ENCODE results near the gene EIF4A2.
"Not testable (repeated sequence)": the region's sequence is repeated elsewhere in the genome, so short reads cannot be mapped to it uniquely, and the experiment has no call there.

EIF4A2 gene

DNA sequence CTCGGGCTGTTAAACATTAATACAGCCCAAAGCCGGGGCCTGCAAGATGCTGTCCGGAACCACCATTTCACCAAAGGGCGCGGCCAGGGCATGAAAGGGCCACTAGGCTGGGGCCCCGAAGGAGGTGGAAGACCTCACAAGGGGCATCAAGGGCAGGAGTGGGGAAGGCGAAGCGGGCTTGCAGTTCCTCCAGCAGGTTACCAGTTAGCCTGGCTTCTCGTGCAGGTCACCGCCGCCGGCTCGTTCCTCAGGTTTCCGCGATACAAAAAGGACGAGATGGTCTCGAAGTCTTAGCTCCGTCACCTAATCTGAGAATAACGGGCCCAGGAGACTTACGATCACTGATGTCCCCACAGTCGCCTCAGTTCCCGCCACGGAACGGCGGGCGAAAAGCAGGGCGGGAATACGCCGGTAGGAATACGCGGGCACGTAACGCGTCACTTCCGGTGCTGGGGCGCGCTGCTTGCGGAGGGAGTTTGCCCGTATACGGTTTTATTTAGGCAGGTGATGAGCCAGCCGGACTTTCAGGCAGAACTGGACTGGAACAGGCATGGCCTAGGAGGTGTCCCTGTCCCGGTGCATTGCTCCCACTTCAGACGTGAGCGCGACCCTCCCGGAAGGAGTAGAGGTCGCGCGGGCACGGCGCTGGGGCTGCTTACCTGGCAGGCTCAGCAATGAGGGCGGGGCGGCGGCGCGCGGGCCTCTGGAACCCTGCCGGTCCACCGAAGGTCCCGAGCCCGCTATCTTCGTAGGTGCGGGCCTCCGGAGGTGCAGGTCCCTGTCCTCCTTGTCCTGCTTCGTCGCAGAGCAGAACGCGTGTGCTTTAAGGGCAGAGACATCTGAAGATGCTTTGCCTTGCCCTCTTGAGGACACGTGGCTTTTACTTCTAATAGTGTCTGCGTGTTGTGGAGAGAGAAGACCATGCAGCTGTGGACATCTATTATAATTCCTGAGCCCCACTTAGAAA, 23.0 kb downstream of the EIF4A2 start, which contains the start of gene RFC4:
Gene RFC4 (minus strand): TSS at position 394 of the 967 bp plus-strand sequence. CDS start 1,769 bp downstream, outside the sequence.
- Histone ChIP-seq H3K36me3 (ENCODE audit: control insufficient read depth in 1 of 2, insufficient read depth in 2 of 2, low read length in 2 of 2) (peaks cover 0 to 7% of the 10 kb centered on the region in 2 donors), H3K27ac (ENCODE audit: low read length) (peak within 1 kb of the TSS; percentile 80), H3K27me3 (ENCODE audit: low read depth, low read length) (no peaks in the 10 kb centered on the region), H3K4me1 (ENCODE audit: control insufficient read depth in 1 of 2, insufficient read depth in 2 of 2, low read length in 2 of 2) (peaks cover 9 to 12% of the 10 kb centered on the region in 2 donors), H3K4me3 (ENCODE audit: low read depth in 1 of 2, low read length in 2 of 2) (peak within 1 kb of the TSS; percentile 78 to 87), H3K9me3 (ENCODE audit: control insufficient read depth in 1 of 2, low read length in 2 of 2) (no peaks in the 10 kb centered on the region)

GRCh38 chr3:186807231-186807630, 23.9 kb downstream of the EIF4A2 start:
- Histone ChIP-seq H3K27me3 (ENCODE audit: low read depth, low read length) (no peaks in the 10 kb centered on the region), H3K27ac (ENCODE audit: low read length) (peak overlapping the region; percentile 80), H3K4me3 (ENCODE audit: low read depth in 1 of 2, low read length in 2 of 2) (peak overlapping the region; percentile 78 to 87), H3K4me1 (ENCODE audit: control insufficient read depth in 1 of 2, insufficient read depth in 2 of 2, low read length in 2 of 2) (peaks cover 9 to 12% of the 10 kb centered on the region in 2 donors), H3K9me3 (ENCODE audit: control insufficient read depth in 1 of 2, low read length in 2 of 2) (no peaks in the 10 kb centered on the region), H3K36me3 (ENCODE audit: control insufficient read depth in 1 of 2, insufficient read depth in 2 of 2, low read length in 2 of 2) (peaks cover 0 to 7% of the 10 kb centered on the region in 2 donors)

DNA sequence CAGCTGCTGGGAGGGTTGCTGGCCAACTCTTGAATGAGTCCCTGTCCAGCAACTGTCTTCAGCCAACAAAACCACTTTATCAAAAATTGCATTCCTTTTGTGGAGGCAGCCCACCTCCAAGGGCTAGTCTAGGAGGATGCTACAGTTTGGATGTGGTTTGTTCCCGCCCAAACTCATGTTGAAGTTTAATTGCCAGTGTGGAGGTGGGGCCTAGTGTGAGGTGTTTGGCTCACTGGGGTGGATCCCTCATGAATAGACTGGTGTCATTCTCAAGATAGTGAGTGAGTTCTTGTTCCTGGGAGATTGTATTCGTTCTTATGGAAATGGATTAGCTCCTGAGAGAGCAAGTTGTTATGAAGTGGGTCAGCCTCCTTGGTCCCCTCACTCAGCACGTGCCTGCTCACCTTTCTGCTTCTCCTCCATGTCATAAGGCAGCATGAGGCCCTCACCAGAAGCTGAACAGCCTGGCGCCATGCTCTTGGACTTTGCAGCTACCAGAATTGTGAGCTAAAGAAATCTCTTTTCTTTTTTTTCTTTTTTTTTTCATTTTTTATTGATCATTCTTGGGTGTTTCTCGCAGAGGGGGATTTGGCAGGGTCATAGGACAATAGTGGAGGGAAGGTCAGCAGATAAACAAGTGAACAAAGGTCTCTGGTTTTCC, 27.1 kb downstream of the EIF4A2 start:
- Histone ChIP-seq H3K9me3 (ENCODE audit: control insufficient read depth in 1 of 2, low read length in 2 of 2) (no peaks in the 10 kb centered on the region), H3K36me3 (ENCODE audit: control insufficient read depth in 1 of 2, insufficient read depth in 2 of 2, low read length in 2 of 2) (no peaks in the 10 kb centered on the region), H3K4me3 (ENCODE audit: low read depth in 1 of 2, low read length in 2 of 2) (no peak overlapping the region), H3K27me3 (ENCODE audit: low read depth, low read length) (no peaks in the 10 kb centered on the region), H3K4me1 (ENCODE audit: control insufficient read depth in 1 of 2, insufficient read depth in 2 of 2, low read length in 2 of 2) (peaks cover 4 to 10% of the 10 kb centered on the region in 2 donors), H3K27ac (ENCODE audit: low read length) (no peak overlapping the region)

- H3K4me3 ChIP-seq (ENCODE audit: low read depth in 1 of 2, low read length in 2 of 2); H3K36me3 ChIP-seq (ENCODE audit: control insufficient read depth in 1 of 2, insufficient read depth in 2 of 2, low read length in 2 of 2); H3K27me3 ChIP-seq (ENCODE audit: low read depth, low read length); H3K27ac ChIP-seq (ENCODE audit: low read length); H3K9me3 ChIP-seq (ENCODE audit: control insufficient read depth in 1 of 2, low read length in 2 of 2); H3K4me1 ChIP-seq (ENCODE audit: control insufficient read depth in 1 of 2, insufficient read depth in 2 of 2, low read length in 2 of 2): not testable (repeated sequence)
Observed at GRCh38 chr3:186811313-186811712, 27.9 kb downstream of the EIF4A2 start.

DNA sequence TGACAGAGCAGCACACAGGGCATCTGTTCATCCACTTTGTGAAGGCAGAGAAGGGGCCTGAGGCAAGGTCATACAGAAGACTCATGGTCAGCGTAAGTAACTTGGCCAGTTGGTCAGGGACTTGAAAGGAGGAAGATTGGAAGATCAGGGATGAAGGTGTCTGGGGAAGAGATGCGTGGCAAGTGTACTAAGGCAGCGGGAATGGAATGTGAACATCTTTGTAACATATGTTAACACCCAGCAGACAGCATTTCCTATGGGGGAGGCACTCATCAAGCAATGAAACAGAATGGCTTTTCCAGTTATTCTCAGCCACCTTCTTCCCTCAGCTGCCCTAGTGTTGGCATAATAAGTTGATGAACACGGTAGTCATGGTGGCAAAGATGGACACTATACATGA, 30.7 kb downstream of the EIF4A2 start:
- H3K9me3 ChIP-seq (ENCODE audit: control insufficient read depth in 1 of 2, low read length in 2 of 2): no peaks in the 10 kb centered on the region
- no peaks in the 10 kb centered on the region for H3K36me3 ChIP-seq (ENCODE audit: control insufficient read depth in 1 of 2, insufficient read depth in 2 of 2, low read length in 2 of 2)
- H3K27me3 ChIP-seq (ENCODE audit: low read depth, low read length): no peaks in the 10 kb centered on the region
- no peaks in the 10 kb centered on the region for H3K4me1 ChIP-seq (ENCODE audit: control insufficient read depth in 1 of 2, insufficient read depth in 2 of 2, low read length in 2 of 2)
- no peak overlapping the region for H3K4me3 ChIP-seq (ENCODE audit: low read depth in 1 of 2, low read length in 2 of 2)
- H3K27ac ChIP-seq (ENCODE audit: low read length): no peak overlapping the region

DNA sequence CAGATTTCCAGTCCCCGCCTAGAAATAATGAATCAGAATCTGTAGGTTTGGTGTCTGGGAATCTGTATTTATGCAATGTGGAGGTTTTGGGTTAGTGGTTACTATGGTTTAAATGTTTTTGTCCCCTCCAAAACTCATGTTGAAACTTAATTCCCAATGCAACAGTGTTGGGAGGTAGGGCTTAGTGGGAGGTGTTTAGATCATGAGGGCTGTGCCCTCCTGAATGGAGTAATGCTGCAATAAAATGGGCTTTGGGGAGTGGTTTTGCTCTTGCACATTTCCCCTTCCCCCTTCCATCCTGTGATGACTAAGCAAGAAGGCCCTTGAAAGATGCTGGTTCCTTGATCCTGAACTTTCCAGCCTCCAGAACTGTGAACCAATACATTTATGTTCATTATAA, 32.1 kb downstream of the EIF4A2 start:
- no peaks in the 10 kb centered on the region for H3K36me3 ChIP-seq (ENCODE audit: control insufficient read depth in 1 of 2, insufficient read depth in 2 of 2, low read length in 2 of 2)
- no peak overlapping the region for H3K27ac ChIP-seq (ENCODE audit: low read length)
- no peaks in the 10 kb centered on the region for H3K4me1 ChIP-seq (ENCODE audit: control insufficient read depth in 1 of 2, insufficient read depth in 2 of 2, low read length in 2 of 2)
- no peak overlapping the region for H3K4me3 ChIP-seq (ENCODE audit: low read depth in 1 of 2, low read length in 2 of 2)
- H3K9me3 ChIP-seq (ENCODE audit: control insufficient read depth in 1 of 2, low read length in 2 of 2): no peaks in the 10 kb centered on the region
- no peaks in the 10 kb centered on the region for H3K27me3 ChIP-seq (ENCODE audit: low read depth, low read length)

- H3K9me3 ChIP-seq (ENCODE audit: control insufficient read depth in 1 of 2, low read length in 2 of 2): no peaks in the 10 kb centered on the region
- no peaks in the 10 kb centered on the region for H3K4me1 ChIP-seq (ENCODE audit: control insufficient read depth in 1 of 2, insufficient read depth in 2 of 2, low read length in 2 of 2)
- H3K27ac ChIP-seq (ENCODE audit: low read length): no peak overlapping the region
- H3K36me3 ChIP-seq (ENCODE audit: control insufficient read depth in 1 of 2, insufficient read depth in 2 of 2, low read length in 2 of 2): no peaks in the 10 kb centered on the region
- H3K4me3 ChIP-seq (ENCODE audit: low read depth in 1 of 2, low read length in 2 of 2): no peak overlapping the region
- H3K27me3 ChIP-seq (ENCODE audit: low read depth, low read length): no peaks in the 10 kb centered on the region
Observed at GRCh38 chr3:186818516-186818915, 35.1 kb downstream of the EIF4A2 start.

DNA sequence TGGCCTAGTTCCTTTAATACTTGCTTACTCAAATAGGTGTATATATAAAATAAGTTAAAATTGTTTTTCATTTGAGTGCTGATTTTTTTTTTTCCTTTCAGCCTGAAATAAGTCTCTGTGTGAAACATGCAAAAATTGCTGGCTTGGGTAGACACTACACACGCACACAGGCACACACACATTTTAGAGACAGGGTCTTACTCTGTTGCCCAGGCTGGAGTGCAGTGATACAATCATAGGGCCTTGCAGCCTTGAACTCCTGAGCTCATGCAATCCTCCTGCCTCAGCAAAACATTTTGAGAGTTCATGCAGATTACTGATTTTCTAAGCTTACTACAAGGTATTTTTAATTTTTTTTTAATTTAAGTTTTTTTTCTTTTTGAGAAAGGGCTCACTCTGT, 35.6 kb downstream of the EIF4A2 start:
- no peaks in the 10 kb centered on the region for H3K36me3 ChIP-seq (ENCODE audit: control insufficient read depth in 1 of 2, insufficient read depth in 2 of 2, low read length in 2 of 2)
- no peaks in the 10 kb centered on the region for H3K4me1 ChIP-seq (ENCODE audit: control insufficient read depth in 1 of 2, insufficient read depth in 2 of 2, low read length in 2 of 2)
- no peaks in the 10 kb centered on the region for H3K9me3 ChIP-seq (ENCODE audit: control insufficient read depth in 1 of 2, low read length in 2 of 2)
- no peak overlapping the region for H3K27ac ChIP-seq (ENCODE audit: low read length)
- H3K4me3 ChIP-seq (ENCODE audit: low read depth in 1 of 2, low read length in 2 of 2): no peak overlapping the region
- no peaks in the 10 kb centered on the region for H3K27me3 ChIP-seq (ENCODE audit: low read depth, low read length)

DNA sequence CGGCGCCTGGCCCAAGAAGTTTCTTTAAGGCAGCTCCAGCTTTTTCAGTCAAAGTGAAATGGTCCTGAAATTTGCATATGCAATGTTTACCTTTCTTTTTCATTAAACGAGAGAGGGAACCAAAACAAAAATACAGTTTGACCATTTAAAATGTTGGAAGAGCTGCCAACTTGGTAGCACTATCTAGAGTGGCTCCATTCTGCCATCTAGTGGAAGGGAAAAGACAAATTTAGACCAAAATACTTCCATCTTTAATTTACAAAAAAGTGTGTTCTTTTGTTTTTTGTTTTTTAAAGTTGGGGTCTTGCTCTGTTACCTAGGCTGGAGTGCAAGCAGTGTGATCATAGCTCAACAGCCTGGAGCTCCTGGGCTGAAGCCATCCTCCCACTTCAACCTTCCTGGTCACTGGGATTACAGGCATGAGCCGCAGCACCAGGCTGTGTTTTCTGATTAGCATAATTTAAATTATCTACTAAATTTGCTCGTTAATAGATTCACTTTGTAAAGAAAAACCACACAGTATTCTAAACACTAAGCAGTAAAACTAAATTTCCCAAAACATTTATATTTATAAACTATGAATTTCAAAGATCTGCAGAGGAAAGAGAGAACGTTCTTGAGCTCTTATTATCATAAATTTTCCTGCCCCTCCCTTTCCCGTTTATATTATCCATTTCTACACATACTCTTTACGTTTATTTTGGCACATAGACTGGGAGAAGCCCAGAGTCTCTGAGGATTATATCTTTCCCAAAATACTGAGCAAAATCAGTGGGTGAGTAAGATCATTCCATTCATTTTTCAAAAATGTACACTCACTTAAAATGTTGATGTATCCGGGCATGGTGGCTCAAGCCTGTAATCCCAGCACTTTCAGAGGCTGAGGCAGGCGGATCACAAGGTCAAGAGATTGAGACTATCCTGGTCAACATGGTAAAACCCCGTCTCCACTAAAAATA, 38.3 kb downstream of the EIF4A2 start:
- H3K4me1 ChIP-seq (ENCODE audit: control insufficient read depth in 1 of 2, insufficient read depth in 2 of 2, low read length in 2 of 2): peaks cover 0 to 6% of the 10 kb centered on the region in 2 donors
- H3K36me3 ChIP-seq (ENCODE audit: control insufficient read depth in 1 of 2, insufficient read depth in 2 of 2, low read length in 2 of 2): no peaks in the 10 kb centered on the region
- H3K27me3 ChIP-seq (ENCODE audit: low read depth, low read length): peaks cover 23% of the 10 kb centered on the region
- H3K9me3 ChIP-seq (ENCODE audit: control insufficient read depth in 1 of 2, low read length in 2 of 2): no peaks in the 10 kb centered on the region
- no peak overlapping the region for H3K27ac ChIP-seq (ENCODE audit: low read length)
- H3K4me3 ChIP-seq (ENCODE audit: low read depth in 1 of 2, low read length in 2 of 2): no peak overlapping the region

DNA sequence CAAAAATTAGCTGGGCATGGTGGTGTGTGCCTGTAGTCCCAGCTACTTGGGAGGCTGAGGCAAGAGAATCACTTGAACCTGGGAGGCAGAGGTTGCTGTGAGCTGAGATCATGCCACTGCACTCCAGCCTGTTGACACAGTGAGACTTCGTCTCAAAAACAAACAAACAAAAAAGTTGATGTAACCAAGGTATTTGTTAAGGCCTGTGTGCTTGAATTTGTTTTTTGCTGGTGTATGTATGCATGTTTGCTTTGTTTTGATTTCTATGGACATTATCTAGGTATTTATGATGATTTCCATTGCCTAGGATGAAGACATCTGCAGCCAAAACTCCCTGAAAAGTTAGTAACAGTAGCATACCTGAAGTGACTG, 39.0 kb downstream of the EIF4A2 start:
- not testable (repeated sequence) for H3K36me3 ChIP-seq (ENCODE audit: control insufficient read depth in 1 of 2, insufficient read depth in 2 of 2, low read length in 2 of 2); H3K9me3 ChIP-seq (ENCODE audit: control insufficient read depth in 1 of 2, low read length in 2 of 2); H3K4me3 ChIP-seq (ENCODE audit: low read depth in 1 of 2, low read length in 2 of 2); H3K4me1 ChIP-seq (ENCODE audit: control insufficient read depth in 1 of 2, insufficient read depth in 2 of 2, low read length in 2 of 2); H3K27ac ChIP-seq (ENCODE audit: low read length)
- peaks cover 23% of the 10 kb centered on the region for H3K27me3 ChIP-seq (ENCODE audit: low read depth, low read length)

DNA sequence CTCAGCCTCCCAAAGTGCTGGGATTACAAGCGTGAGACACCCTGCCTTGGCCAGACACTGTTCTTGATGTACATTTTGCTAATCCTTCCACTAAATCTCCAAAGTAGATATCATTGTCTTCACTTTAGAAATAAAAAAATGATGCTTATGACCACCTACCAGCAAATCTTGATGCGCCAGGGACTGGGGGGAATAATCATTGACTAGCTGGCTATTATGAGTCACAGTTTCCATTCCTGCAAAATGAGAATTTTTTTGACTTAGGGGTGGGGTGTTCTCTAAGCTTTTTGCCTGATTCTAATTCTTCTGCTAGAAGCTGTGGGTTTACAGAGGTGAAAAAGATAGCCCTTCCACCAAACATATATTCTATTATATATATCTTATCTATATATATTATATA, 40.0 kb downstream of the EIF4A2 start:
- no peaks in the 10 kb centered on the region for H3K36me3 ChIP-seq (ENCODE audit: control insufficient read depth in 1 of 2, insufficient read depth in 2 of 2, low read length in 2 of 2)
- H3K4me3 ChIP-seq (ENCODE audit: low read depth in 1 of 2, low read length in 2 of 2): no peak overlapping the region
- H3K9me3 ChIP-seq (ENCODE audit: control insufficient read depth in 1 of 2, low read length in 2 of 2): no peaks in the 10 kb centered on the region
- H3K27me3 ChIP-seq (ENCODE audit: low read depth, low read length): peaks cover 28% of the 10 kb centered on the region
- peaks cover 0 to 11% of the 10 kb centered on the region in 2 donors for H3K4me1 ChIP-seq (ENCODE audit: control insufficient read depth in 1 of 2, insufficient read depth in 2 of 2, low read length in 2 of 2)
- H3K27ac ChIP-seq (ENCODE audit: low read length): no peak overlapping the region

Measured in muscle layer of duodenum (tissue), 2 donors.